GM19328 (cell line): ENCODE data around the gene UBXN10.

Experiments used
- ATAC-seq: cut with Tn5 transposase; IDR thresholded peaks from one replicate; pipeline ENCODE4 v1.9.1; 2021; ENCODE audit warnings: mild to moderate bottlenecking, moderate library complexity; ENCODE audit not compliant: unreplicated experiment

The UBXN10 gene

GRCh38 chr1:20233394-20233793 is 47.5 kb downstream of the UBXN10 start:
- ATAC-seq = no peak

- ATAC-seq = no peak
Measured at GRCh38 chr1:20233866-20234265, 48.0 kb downstream of the UBXN10 start.

GRCh38 chr1:20234788-20235535 is 49.1 kb downstream of the UBXN10 start:
- ATAC-seq = no peak

GRCh38 chr1:20237646-20238045 is 51.8 kb downstream of the UBXN10 start:
- ATAC-seq = no peak

- ATAC-seq = no peak
Measured at GRCh38 chr1:20240012-20240411, 54.1 kb downstream of the UBXN10 start.

GRCh38 chr1:20242890-20243479 is 57.1 kb downstream of the UBXN10 start:
- no peak for ATAC-seq
